ENCODE data around the gene EMSY.

- TF ChIP-seq MAFK (IDR thresholded peaks at IDR 0.05; ENCODE audit: low read depth, low read length): no peak
- no peak for TF ChIP-seq CHD7 (IDR thresholded peaks at IDR 0.05; ENCODE audit: insufficient replicate concordance, low read length)
- TF ChIP-seq POLR2A (IDR thresholded peaks at IDR 0.05; ENCODE audit: control extremely low read depth in 1 of 2, low read depth in 2 of 2, low read length in 2 of 2): no peak
Observed at GRCh38 chr11:76512851-76513653, 68.2 kb downstream of the EMSY start.
